Endodermal cell (in vitro differentiated cells): ENCODE results near the gene TSPAN4. TPM values are rescaled to one million over a fixed set of nuclear protein-coding genes. Genes with fewer than 3 reads are reported as not detected.

Experiments
- DNase-seq: peaks from one replicate; pipeline ENCODE4 v3.0.0-alpha.2; 2017
- H3K27ac ChIP-seq: 2 replicates; pipeline ENCODE4 v1.5.1; 2013; ENCODE audit warnings: mild to moderate bottlenecking, low read depth, low read length, moderate library complexity
- H3K27me3 ChIP-seq: 2 replicates; pipeline ENCODE4 v1.6.1; 2013; ENCODE audit warnings: mild to moderate bottlenecking, low read length, moderate library complexity; ENCODE audit not compliant: insufficient read depth, control insufficient read depth, poor library complexity, severe bottlenecking
- H3K36me3 ChIP-seq: 2 replicates; pipeline ENCODE4 v1.7.0; 2013; ENCODE audit warnings: mild to moderate bottlenecking, low read length, moderate library complexity; ENCODE audit not compliant: control insufficient read depth, insufficient read depth
- H3K4me1 ChIP-seq: one replicate; pipeline ENCODE4 v1.7.0; 2013; ENCODE audit warnings: low read length; ENCODE audit not compliant: control insufficient read depth, insufficient read depth
- H3K4me3 ChIP-seq: 2 replicates; pipeline ENCODE4 v1.5.1; 2013; ENCODE audit warnings: mild to moderate bottlenecking, low read length, moderate library complexity
- H3K9ac ChIP-seq: 2 replicates; pipeline ENCODE4 v1.6.1; 2013; ENCODE audit warnings: mild to moderate bottlenecking, low read length, moderate library complexity; ENCODE audit not compliant: poor library complexity, severe bottlenecking; ENCODE audit errors: extremely low read depth
- H3K9me3 ChIP-seq: 2 replicates; pipeline ENCODE4 v1.6.1; 2013; ENCODE audit warnings: mild to moderate bottlenecking, low read length, moderate library complexity; ENCODE audit not compliant: control insufficient read depth
- H3K27ac Mint-ChIP-seq: 2 replicates; pipeline ENCODE4 v1.8.0; 2020; ENCODE audit warnings: mixed read lengths
- H3K27me3 Mint-ChIP-seq: 2 replicates; pipeline ENCODE4 v1.8.0; 2021; ENCODE audit warnings: mild to moderate bottlenecking, mixed read lengths; ENCODE audit not compliant: insufficient read depth
- H3K36me3 Mint-ChIP-seq: 2 replicates; pipeline ENCODE4 v1.8.0; 2020; ENCODE audit warnings: low read depth, mixed read lengths
- H3K4me1 Mint-ChIP-seq: 2 replicates; pipeline ENCODE4 v1.8.0; 2020; ENCODE audit warnings: mixed read lengths
- H3K4me3 Mint-ChIP-seq: 2 replicates; pipeline ENCODE4 v1.8.0; 2020; ENCODE audit warnings: mild to moderate bottlenecking, moderate library complexity, mixed read lengths
- H3K9me3 Mint-ChIP-seq: 2 replicates; pipeline ENCODE4 v1.8.0; 2020; ENCODE audit warnings: mild to moderate bottlenecking, mixed read lengths
- CTCF ChIP-seq: fragments of 200-600 bp; sonication (generic); conservative IDR thresholded peaks from 2 replicates; pipeline ENCODE4 v1.5.0; 2021; ENCODE audit warnings: antibody characterized with exemption, mild to moderate bottlenecking
- WGBS, 2 experiments: methylation state at CpG; one replicate each; pipeline versions ENCODE4 v1.1.5 to v1.1.7; 2013; ENCODE audit warnings: missing lambda C conversion rate in 2 of 2, mixed read lengths in 1 of 2; ENCODE audit not compliant: insufficient coverage in 1 of 2, insufficient read length in 1 of 2; 5-methylcytosine and 5-hydroxymethylcytosine counted together
- total RNA-seq, 2 donors: library from RNA; stranded (reverse); fragmentation: NEBNext Ultra II Directional in 1 of 2; extraction: Animal tissue kit (Norgen Biotek cat#: 25700) in 1 of 2; gene quantifications; 2 replicates in 1 of 2; 3 replicates in 1 of 2; pipeline ENCODE4 v1.2.1, GENCODE V29; 2021

Gene TSPAN4
- total RNA-seq, 2 donors from 2014 or later, result 56.8 to 71.1 TPM

- TF ChIP-seq CTCF, result no peak
- Histone ChIP-seq H3K36me3 (peaks cover 5% of the 10 kb centered on the region), H3K4me1 (no peaks in the 10 kb centered on the region), H3K27ac (no peak overlapping the region), H3K4me3 (no peak overlapping the region), H3K9ac (no peak overlapping the region), H3K9me3 (no peaks in the 10 kb centered on the region), H3K27me3 (no peaks in the 10 kb centered on the region)
- Mint-ChIP-seq H3K9me3 (no peaks in the 10 kb centered on the region), H3K27me3 (no peaks in the 10 kb centered on the region), H3K27ac (no peak overlapping the region), H3K36me3 (peaks cover 6% of the 10 kb centered on the region), H3K4me1 (peaks cover 3% of the 10 kb centered on the region), H3K4me3 (no peak overlapping the region)
- 90 to 97% methylated on average over 9 to 20 of the region's 20 CpGs for WGBS, 2 experiments
- DNase-seq, result no peak
Observed at GRCh38 chr11:801097-801780, 41.4 kb upstream of the TSPAN4 start.

GRCh38 chr11:802018-802617 lies 40.5 kb upstream of the TSPAN4 start:
- no peak for DNase-seq
- Mint-ChIP-seq H3K9me3 (no peaks in the 10 kb centered on the region), H3K27ac (no peak overlapping the region), H3K4me3 (no peak overlapping the region), H3K27me3 (no peaks in the 10 kb centered on the region), H3K36me3 (peaks cover 6% of the 10 kb centered on the region), H3K4me1 (no peaks in the 10 kb centered on the region)
- WGBS, 2 experiments, result 93 to 97% methylated on average over 11 to 21 of the region's 21 CpGs
- Histone ChIP-seq H3K9me3 (no peaks in the 10 kb centered on the region), H3K9ac (no peak overlapping the region), H3K27ac (no peak overlapping the region), H3K27me3 (no peaks in the 10 kb centered on the region), H3K4me1 (no peaks in the 10 kb centered on the region), H3K36me3 (peaks cover 5% of the 10 kb centered on the region), H3K4me3 (no peak overlapping the region)
- no peak for TF ChIP-seq CTCF

- no peaks in the 10 kb centered on the region for H3K27me3 ChIP-seq
- no peaks in the 10 kb centered on the region for H3K4me1 Mint-ChIP-seq
- peaks cover 6% of the 10 kb centered on the region for H3K36me3 Mint-ChIP-seq
- no peak for DNase-seq
- no peak overlapping the region for H3K4me3 ChIP-seq
- H3K36me3 ChIP-seq, result peaks cover 5% of the 10 kb centered on the region
- no peak for TF ChIP-seq CTCF
- no peak overlapping the region for H3K27ac ChIP-seq
- H3K4me1 ChIP-seq, result no peaks in the 10 kb centered on the region
- no peak overlapping the region for H3K4me3 Mint-ChIP-seq
- H3K27me3 Mint-ChIP-seq, result no peaks in the 10 kb centered on the region
- H3K9me3 ChIP-seq, result no peaks in the 10 kb centered on the region
- no peak overlapping the region for H3K27ac Mint-ChIP-seq
- H3K9me3 Mint-ChIP-seq, result no peaks in the 10 kb centered on the region
- WGBS, 2 experiments, result 92 to 95% methylated on average over 20 to 28 of the region's 28 CpGs
- no peak overlapping the region for H3K9ac ChIP-seq
Observed at GRCh38 chr11:802693-803466, 39.8 kb upstream of the TSPAN4 start.
